ENCODE measurements around the gene UCHL1.
"Not testable (repeated sequence)": the region's sequence is repeated elsewhere in the genome, so short reads cannot be mapped to it uniquely, and the experiment has no call there.

Gene UCHL1

DNA sequence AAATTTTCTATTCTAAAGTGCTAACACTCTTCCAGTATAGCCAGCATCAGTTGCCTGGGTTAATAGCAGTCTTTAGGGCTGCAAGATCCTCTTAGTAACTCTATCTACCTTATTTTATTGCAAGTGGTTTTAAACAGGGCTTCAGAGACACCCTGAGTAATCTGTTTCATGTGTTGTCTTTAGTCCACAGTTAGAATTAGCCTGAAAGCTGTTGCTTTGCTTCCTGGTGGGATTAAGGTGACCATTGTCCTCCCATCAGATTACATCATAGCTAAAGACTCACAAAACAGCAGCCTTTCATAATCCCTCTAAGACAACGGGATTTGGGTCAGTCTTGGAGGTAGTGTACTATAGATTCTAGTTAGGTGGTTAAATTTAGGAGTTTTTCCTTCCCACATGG, 7.5 kb downstream of the UCHL1 start:
- H3K9me3 Mint-ChIP-seq: no peaks in the 10 kb centered on the region
- ATAC-seq: no peak
- no peak overlapping the region for H3K4me3 Mint-ChIP-seq
- peaks cover 10% of the 10 kb centered on the region for H3K27me3 Mint-ChIP-seq
- no peaks in the 10 kb centered on the region for H3K4me1 Mint-ChIP-seq
- H3K36me3 Mint-ChIP-seq: no peaks in the 10 kb centered on the region
- H3K27ac Mint-ChIP-seq: no peak overlapping the region

GRCh38 chr4:41267997-41268396, 11.3 kb downstream of the UCHL1 start:
- no peaks in the 10 kb centered on the region for H3K9me3 Mint-ChIP-seq
- ATAC-seq: no peak
- H3K27me3 Mint-ChIP-seq: no peaks in the 10 kb centered on the region
- no peak overlapping the region for H3K4me3 Mint-ChIP-seq
- no peaks in the 10 kb centered on the region for H3K36me3 Mint-ChIP-seq
- no peak overlapping the region for H3K27ac Mint-ChIP-seq
- H3K4me1 Mint-ChIP-seq: no peaks in the 10 kb centered on the region

DNA sequence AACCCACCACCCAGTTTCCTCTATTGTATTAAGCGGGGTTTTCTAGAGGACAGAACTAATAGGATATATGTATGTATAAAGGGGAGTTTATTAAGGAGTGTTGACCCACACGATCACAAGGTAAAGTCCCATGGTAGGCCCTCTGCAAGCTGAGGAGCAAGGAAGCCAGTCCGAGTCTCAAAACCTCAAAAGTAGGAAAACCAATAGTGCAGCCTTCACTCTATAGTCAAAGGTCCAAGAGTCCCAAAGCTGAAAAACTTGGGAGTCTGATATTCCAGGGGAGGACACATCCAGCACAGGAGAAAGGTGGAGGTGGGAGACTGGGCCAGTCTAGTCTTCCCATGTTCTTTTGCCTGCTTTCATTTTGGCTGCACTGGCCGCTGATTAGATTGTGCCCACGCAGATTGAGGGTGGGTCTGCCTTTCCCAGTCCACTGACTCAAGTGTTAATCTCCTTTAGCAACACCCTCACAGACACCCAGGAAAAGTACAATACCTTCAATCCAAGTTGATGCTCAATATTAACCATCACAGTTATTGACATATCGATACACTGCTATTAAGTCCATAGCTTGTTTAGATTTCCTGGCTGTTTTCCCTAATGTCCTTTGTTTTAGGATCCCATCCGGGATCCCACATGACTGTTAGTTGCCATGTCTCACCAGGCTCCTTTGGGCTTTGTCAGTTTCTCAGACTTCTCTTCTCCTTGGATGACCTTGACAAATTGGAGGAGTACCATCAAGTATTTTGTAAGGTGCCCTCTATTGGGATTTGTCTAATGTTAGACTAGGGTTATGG, 12.2 kb downstream of the UCHL1 start:
- no peak for ATAC-seq
- Mint-ChIP-seq H3K4me1 (no peaks in the 10 kb centered on the region), H3K27ac (no peak overlapping the region), H3K9me3 (no peaks in the 10 kb centered on the region), H3K36me3 (no peaks in the 10 kb centered on the region), H3K4me3 (no peak overlapping the region), H3K27me3 (no peaks in the 10 kb centered on the region)

- Mint-ChIP-seq H3K27ac (no peak overlapping the region), H3K4me3 (no peak overlapping the region), H3K4me1 (no peaks in the 10 kb centered on the region), H3K9me3 (no peaks in the 10 kb centered on the region), H3K36me3 (no peaks in the 10 kb centered on the region), H3K27me3 (no peaks in the 10 kb centered on the region)
- no peak for ATAC-seq
Observed at GRCh38 chr4:41269682-41270081, 13.0 kb downstream of the UCHL1 start.

- not testable (repeated sequence) for H3K4me3 Mint-ChIP-seq, H3K27ac Mint-ChIP-seq, ATAC-seq, H3K9me3 Mint-ChIP-seq, H3K36me3 Mint-ChIP-seq, H3K4me1 Mint-ChIP-seq
- peaks cover 17% of the 10 kb centered on the region for H3K27me3 Mint-ChIP-seq
Observed at GRCh38 chr4:41275931-41276330, 19.2 kb downstream of the UCHL1 start.

DNA sequence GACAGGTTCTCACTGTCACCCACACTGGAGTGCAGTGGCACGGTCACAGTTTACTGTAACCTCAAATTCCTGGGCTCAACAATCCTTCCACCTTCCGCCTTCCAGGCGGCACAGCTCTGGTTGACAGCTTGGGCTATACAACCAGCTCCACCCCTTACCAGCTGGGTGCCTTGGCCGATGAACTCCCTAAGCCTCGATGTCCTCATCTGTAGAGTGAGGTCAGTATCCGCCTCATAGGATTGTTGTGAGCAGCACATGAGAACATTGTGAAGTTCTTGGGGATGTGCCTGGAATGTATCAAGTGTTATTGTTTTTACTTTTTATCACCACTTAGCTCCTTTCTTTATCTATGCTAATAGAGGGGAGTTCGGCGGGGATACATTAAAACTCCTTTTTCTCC, 23.3 kb downstream of the UCHL1 start:
- Mint-ChIP-seq H3K27ac (no peak overlapping the region), H3K27me3 (peaks cover 17% of the 10 kb centered on the region), H3K4me3 (no peak overlapping the region), H3K4me1 (no peaks in the 10 kb centered on the region), H3K36me3 (no peaks in the 10 kb centered on the region), H3K9me3 (no peaks in the 10 kb centered on the region)
- ATAC-seq: no peak

DNA sequence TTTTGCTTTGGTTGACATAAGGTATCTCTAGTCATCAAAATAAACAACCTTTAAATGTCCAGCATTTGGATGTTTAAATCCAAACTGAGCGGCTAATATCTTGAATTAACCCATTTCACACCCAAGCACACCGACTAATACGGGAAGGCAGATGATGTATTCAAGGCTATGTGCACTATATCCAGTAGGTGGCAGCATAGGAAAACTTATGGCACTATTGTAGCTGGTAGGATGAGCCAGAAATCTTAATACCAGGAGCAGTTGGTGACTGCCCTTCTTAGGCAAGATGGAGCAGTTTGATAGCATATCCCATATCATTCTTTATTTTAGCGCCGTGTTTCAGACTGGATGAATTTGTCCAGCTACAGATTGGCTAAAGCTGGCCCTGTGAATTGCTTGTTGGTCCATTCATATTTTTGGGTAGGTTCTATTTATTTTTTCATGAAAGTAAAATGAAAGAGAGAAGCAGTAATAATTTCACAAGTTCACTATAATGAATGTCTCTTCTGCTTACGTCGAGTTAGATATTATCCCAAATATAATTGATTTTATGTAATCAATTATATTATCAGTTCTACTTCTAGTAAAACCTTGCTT, 24.4 kb downstream of the UCHL1 start:
- no peaks in the 10 kb centered on the region for H3K9me3 Mint-ChIP-seq
- no peaks in the 10 kb centered on the region for H3K36me3 Mint-ChIP-seq
- no peak overlapping the region for H3K4me3 Mint-ChIP-seq
- no peak overlapping the region for H3K27ac Mint-ChIP-seq
- ATAC-seq: peak; percentile 86
- no peaks in the 10 kb centered on the region for H3K4me1 Mint-ChIP-seq
- H3K27me3 Mint-ChIP-seq: peaks cover 17% of the 10 kb centered on the region

GRCh38 chr4:41282366-41282765, 25.6 kb downstream of the UCHL1 start:
- ATAC-seq: no peak
- no peak overlapping the region for H3K27ac Mint-ChIP-seq

GRCh38 chr4:41285202-41285863, 28.6 kb downstream of the UCHL1 start:
- H3K9me3 Mint-ChIP-seq: no peaks in the 10 kb centered on the region
- no peak overlapping the region for H3K4me3 Mint-ChIP-seq
- H3K36me3 Mint-ChIP-seq: no peaks in the 10 kb centered on the region
- H3K27me3 Mint-ChIP-seq: peaks cover 5% of the 10 kb centered on the region
- H3K4me1 Mint-ChIP-seq: no peaks in the 10 kb centered on the region
- no peak for ATAC-seq
- H3K27ac Mint-ChIP-seq: no peak overlapping the region

More at GRCh38 chr4:41282366-41282765, 25.6 kb downstream of the UCHL1 start:
- H3K4me3 Mint-ChIP-seq: no peak overlapping the region
- H3K36me3 Mint-ChIP-seq: no peaks in the 10 kb centered on the region
- no peaks in the 10 kb centered on the region for H3K9me3 Mint-ChIP-seq
- H3K27me3 Mint-ChIP-seq: peaks cover 17% of the 10 kb centered on the region
- H3K4me1 Mint-ChIP-seq: no peaks in the 10 kb centered on the region

GRCh38 chr4:41285864-41286235, 29.1 kb downstream of the UCHL1 start:
- Mint-ChIP-seq H3K27me3 (no peaks in the 10 kb centered on the region), H3K27ac (no peak overlapping the region), H3K4me1 (no peaks in the 10 kb centered on the region), H3K4me3 (no peak overlapping the region), H3K9me3 (no peaks in the 10 kb centered on the region), H3K36me3 (no peaks in the 10 kb centered on the region)
- ATAC-seq: no peak

DNA sequence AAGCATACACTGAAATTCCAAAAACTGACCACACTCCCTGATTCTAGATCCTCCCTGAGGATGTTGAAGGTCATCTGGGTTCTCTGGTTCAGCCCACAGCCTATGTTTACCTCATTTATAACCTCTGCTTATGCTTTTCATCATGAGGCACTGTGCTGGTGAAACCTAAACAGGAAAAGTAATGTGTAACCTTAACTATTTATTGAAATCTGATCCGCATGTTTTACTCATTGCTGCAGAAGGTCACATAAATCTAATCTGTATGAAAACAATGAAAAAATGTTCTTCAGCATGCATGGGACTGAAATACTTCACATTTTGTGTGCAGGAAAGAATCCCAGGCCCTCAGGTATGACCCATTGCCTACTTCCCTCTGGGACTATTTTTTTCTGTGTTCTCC, 30.3 kb downstream of the UCHL1 start:
- Mint-ChIP-seq H3K36me3 (no peaks in the 10 kb centered on the region), H3K4me3 (no peak overlapping the region), H3K4me1 (no peaks in the 10 kb centered on the region), H3K27me3 (no peaks in the 10 kb centered on the region), H3K9me3 (no peaks in the 10 kb centered on the region), H3K27ac (no peak overlapping the region)
- no peak for ATAC-seq

GRCh38 chr4:41287852-41288251, 31.1 kb downstream of the UCHL1 start:
- H3K4me3 Mint-ChIP-seq: no peak overlapping the region
- H3K4me1 Mint-ChIP-seq: no peaks in the 10 kb centered on the region
- ATAC-seq: no peak
- H3K27ac Mint-ChIP-seq: no peak overlapping the region
- H3K9me3 Mint-ChIP-seq: peaks cover 4% of the 10 kb centered on the region
- H3K36me3 Mint-ChIP-seq: no peaks in the 10 kb centered on the region
- no peaks in the 10 kb centered on the region for H3K27me3 Mint-ChIP-seq

DNA sequence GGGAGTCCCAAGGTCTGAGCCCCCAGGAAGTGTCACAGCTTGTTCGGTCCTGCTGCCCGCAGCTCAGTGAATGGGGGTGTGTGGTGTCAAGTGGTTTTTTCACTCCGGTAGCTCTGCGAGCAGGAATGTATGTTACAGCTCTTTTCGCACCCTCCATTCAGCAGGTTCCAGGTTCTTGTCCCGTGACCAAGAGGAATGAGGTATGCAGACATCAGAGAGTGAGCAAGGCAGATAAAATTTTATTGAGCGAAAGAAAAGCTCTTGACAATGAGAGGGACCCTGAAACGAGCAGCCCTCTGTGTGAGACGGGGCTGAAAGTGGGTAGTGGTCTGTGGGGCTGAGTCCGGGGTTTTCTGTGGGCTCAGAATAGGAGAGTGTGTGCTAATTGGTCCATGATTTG, 31.5 kb downstream of the UCHL1 start:
- H3K27ac Mint-ChIP-seq: no peak overlapping the region
- peaks cover 6% of the 10 kb centered on the region for H3K9me3 Mint-ChIP-seq
- no peaks in the 10 kb centered on the region for H3K4me1 Mint-ChIP-seq
- no peaks in the 10 kb centered on the region for H3K27me3 Mint-ChIP-seq
- H3K36me3 Mint-ChIP-seq: no peaks in the 10 kb centered on the region
- ATAC-seq: no peak
- H3K4me3 Mint-ChIP-seq: no peak overlapping the region

DNA sequence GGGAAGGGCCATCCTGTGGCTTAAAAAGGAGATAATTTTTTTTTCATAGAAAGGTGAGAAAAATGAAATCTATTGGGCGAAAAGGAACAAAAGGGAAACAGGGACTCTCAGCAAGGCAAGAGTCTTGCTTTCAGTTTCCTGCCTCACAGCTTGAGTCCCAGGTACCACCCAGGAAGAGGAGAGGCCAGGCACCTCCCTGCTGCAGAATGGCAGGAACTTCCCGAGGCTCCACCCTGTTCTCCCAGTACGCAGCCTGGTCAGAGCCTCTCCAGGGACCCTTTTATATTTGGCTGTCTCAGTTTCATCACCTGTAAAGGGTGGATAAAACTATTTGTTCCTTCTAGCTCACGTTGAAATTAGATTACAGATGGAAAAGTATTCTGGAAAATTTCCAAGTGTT, 33.8 kb downstream of the UCHL1 start:
- Mint-ChIP-seq H3K4me1 (no peaks in the 10 kb centered on the region), H3K4me3 (no peak overlapping the region), H3K27ac (no peak overlapping the region), H3K36me3 (no peaks in the 10 kb centered on the region), H3K9me3 (peaks cover 8% of the 10 kb centered on the region), H3K27me3 (no peaks in the 10 kb centered on the region)
- ATAC-seq: no peak

DNA sequence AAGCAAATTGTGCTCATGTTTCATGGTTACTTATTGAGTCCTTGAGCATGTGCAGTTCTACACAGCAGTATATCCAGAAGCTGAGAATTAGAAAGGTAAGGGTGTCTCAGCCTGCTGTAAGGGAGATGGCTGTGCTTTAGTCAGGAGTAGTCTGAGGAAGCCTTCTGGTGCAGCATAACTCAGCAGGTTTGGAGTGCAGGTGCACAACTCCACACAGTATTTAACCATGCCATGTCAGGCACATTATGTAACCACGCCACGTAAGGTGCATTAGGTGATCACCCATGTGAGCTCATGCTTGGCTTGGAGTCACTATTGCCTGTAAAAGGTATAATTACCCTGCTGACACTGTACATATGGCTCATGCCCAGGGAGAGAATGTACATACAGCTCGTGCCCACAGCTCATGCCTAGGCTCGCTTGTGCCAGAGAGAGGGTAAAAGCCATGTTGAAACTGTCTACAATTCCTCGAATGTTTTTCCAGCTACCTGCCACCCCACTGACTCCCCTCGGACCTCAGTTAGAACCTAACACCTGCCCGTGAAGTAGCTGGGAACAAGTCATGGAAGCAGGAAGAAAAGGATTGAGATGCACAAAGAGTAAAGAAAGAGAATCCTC, 37.8 kb downstream of the UCHL1 start:
- H3K27ac Mint-ChIP-seq: no peak overlapping the region
- no peaks in the 10 kb centered on the region for H3K27me3 Mint-ChIP-seq
- no peak for ATAC-seq
- H3K4me3 Mint-ChIP-seq: no peak overlapping the region
- H3K9me3 Mint-ChIP-seq: peaks cover 8% of the 10 kb centered on the region
- H3K4me1 Mint-ChIP-seq: no peaks in the 10 kb centered on the region
- H3K36me3 Mint-ChIP-seq: no peaks in the 10 kb centered on the region

All from stimulated activated memory B cell treated with anti-CD40 and anti-IgM and Interleukin-4, amounts not matched to agents 10 μg/mL and 1 μg/mL and 100 μg/mL, for 72 hours (primary cell).